ENCODE results near the gene S1PR3.

The S1PR3 gene

DNA sequence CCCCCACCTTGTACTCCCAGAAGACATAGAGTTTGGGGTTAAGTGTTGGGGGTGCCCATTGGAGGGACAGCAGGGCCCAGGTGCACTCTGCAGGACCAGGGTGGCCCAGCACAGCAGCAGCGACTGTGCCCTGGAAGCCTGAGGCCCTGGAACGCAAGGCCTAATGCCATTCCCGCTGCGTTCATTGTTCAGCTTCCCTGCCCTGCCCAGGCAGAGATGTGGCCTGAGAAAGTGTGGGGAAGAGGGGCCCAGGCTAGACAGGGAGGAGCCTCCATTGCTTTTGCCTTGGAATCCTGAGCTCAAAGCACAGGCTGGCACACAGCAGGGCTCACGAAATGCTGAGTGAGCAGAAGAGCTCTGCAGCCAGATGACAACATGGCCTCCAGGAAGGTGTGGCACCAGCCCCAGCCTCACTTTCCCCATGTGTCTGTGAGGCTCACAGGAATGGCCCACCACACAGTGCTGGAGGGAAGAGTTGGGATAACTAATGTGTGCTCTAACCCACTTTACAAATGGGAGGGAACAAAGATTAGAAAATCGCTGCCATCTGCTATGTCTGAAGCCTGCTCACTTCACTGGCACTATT, 19.4 kb downstream of the S1PR3 start:
- no peak for DNase-seq

DNA sequence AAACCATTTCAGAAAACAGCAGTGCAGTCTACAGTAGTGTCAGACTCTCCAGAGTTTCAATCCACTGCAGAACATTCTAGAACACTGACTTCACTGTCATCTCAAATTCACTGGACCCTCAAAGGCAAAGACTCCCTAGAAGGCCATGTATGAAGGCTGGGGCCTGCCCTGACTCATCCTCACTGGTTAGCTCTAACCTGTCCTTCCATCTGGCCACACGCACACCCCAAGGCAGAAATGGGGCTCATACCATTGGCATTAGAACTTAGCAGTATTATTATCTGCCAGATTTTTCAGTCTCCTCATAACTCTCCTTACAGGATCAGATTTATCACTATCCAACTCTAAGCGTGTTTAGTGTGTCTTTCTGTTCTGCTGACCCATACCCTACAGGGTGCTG, 20.4 kb downstream of the S1PR3 start:
- no peak for DNase-seq

DNA sequence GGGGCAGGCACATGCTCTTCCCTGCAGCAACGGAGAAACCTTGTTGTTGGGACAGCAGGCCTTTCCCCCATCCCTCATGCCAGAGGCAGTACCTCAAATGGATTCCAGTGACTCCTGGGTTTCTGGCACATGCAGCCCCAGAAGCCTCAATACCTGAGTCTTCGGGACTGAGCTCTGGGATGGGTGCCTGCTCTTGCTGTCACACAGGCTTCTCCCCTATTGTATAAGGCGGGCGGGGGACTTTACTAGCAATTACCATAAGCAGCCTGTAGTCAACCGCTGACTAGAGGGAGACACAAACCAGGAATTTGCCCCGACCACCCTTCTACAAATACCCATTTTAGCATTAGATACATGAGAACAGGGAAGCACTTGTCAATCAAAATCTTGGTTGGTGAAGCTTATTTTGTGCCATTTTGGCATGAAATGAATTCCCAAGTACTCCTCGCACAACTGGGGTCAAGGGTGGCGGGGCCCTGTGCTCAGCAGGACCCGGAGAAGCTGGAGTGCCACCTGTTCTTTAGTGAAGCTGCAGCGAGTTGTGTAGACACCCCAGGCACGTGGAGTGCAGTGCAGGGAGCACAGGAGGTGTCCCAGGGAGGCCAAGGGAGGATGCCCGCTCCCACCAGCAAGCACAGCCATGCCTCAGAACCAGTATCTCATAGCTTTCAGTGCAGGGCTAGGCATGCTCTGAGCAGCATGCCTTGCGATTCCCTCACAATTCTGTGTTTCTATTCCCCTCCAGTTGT, 21.2 kb downstream of the S1PR3 start:
- no peak for DNase-seq

DNA sequence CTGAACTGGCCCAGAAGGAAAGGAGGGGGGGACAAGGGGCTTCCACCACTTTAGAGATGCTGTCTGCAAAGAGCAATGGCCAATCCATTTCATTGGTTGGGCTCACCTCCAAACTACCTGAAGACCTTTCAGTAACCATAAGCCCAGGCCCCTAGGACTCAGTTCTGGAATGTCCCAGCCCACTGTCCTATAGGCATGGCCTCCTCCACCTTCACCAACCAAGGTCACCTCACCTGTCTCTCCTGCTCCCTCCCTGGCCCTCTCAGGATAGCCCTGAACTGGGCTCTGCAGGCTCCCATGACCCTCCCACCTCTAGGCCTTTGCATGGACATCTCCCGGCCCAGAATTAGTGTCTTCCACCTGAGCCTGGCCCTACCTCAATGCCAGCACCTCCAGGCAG, 22.4 kb downstream of the S1PR3 start:
- DNase-seq = no peak

DNA sequence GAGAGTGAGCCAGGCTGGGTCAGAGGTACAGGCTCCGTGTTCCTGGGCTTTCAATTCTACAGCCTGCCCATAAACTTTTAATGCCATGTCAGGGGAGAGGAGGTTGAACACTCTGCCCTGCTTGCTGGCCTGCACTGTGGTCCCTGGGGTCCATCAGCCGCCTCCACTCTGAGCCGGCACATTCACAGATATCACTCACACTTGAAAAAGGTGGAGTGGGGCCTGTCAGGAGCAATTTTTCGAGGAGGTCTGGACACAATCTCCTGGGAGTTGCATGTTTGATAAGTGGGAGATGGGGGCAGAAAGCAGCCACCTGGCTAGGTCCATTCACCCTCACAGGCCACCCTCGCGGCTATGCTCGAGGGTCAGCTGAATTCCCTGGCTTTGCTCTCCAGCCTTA, 22.9 kb downstream of the S1PR3 start:
- no peak for DNase-seq

DNA sequence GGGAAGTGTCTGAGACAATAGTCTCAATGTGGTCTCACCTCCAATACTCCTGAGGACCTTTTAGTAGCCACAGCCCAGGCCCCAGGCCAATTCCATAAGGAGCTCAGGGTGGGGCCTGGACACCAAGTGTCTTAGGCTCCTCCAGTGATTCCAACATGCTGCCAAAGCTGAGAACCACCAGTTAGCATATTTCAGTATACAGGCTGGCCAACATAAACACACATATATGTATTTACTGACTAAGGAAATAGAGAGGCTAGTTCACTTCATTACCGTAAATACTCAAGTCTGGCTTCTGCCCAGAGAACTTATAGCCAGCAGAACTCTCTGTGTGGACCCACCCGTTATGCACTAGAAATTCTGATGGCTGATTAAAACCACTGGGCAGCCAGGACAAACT, 24.1 kb downstream of the S1PR3 start:
- DNase-seq = no peak

DNA sequence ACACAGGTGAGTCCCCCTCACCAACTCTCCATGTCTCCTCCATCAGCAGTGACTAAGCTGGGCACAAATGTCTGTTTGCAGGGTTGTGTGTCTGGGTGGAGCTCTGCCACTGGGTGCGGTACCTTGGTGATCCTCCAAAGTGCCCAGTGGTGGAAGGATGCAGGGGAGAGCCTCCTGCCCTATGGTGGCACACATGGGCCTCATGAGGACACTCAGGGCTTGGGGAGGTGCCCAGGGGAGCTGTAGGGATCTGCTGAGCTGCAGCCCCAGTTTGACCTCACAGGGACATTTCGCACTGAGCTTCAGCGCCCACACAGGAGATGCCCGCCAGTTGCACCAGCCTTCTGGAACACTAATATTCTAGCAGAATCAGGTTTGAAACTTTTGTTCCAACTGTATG, 29.5 kb downstream of the S1PR3 start:
- DNase-seq = no peak

DNA sequence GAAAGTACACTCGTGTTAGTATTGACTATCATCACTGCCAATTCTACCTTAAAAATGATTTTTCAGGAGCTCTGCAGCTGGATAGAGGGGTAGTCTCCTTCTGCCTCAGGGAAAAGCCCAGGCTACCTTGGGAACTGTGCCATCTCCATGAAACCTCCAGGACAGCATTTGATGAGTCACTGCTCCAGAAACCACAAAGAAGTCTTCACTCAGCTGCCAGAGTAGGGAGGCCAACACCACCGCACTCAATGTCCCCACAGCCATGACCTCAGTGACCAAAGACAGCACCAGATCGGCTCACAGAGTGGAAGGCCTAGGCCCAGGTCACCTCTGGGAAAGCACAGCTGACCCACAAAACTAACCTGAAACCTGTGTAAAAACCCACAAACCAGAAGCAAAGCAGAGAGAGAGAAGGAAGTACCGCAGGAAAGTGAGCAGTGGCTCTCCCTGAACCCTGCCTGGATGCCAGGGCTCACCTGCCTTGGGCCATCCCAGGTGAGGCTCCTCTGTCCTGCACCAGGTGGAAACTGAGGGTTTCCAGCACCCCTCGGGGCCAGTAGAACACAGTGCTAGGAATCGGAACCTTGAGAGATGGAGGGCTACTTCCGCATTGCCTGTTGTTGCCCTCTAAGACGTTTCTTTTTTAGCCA, 30.0 kb downstream of the S1PR3 start:
- no peak for DNase-seq

DNA sequence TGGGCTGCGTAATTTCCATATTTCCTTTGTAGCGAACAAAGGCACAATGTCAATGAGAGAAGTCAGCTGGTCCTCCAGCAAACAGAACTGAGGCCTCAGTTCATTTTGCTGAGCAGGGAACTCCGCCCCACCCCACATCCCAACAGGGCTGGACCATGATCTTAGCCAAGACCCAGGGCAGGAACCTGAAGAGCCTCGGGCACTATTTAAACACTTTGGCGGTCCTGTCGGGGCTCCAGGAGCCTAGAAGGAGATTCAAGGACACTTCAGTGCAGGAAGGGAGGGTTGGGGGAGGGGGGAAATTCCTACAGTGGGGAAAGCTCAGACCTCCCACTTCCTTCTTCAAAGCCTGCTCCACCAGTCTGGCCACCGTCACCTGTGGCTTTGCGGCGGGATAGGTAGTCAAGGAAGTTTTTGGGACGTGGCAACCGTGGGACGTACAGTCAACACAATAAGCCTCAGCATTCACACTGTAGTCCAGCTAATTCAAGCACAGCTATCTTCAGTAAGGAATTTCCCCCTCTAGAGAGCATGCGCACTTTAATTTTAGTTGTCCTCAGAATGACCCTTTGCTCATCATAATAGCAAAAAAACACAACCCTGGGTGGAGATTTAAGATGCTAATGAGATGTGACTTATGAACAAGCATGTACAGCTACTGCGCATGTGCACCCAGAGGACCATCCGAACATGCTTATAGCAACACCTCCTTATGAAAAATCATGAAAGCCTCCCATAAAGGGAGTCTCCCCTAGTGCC, 30.9 kb downstream of the S1PR3 start:
- DNase-seq = no peak

DNA sequence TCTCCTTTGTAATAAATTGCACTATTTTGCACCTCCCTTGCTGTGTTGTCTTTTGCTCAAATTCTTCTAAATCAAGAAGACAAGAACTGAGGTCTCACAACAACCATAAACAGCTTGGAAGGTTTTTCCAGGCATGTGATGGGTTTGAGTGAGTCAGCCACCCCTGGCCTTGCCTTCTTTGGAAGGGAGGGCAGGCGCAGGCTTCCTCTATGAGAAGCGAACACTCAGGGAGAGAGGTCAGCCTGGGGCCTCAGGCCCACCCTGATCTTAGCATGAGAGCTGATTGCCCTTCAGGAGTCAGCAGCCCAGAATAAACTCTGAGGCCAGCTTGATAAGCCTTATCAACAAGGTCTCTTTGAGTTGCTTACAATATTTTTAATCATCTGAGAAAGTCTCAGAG, 31.6 kb downstream of the S1PR3 start:
- DNase-seq = no peak

DNA sequence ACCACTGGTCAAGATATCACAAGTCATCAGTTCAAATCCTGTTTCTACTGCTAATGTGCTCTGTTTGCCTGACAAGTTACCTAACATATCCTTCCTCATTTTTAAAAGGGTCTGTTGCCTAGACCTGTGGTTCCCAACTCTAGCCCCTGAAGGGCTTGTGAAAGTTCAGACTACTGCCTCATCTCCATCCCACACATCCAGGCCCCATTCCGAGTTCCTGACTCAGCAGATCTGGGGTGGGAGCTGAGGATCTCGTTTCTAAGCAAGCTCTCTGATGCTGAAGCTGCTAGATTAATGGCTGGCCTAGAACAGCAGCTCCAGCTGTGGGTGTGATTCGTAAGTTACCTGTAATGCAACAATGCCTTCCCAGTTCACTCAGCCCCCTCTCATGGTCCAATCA, 32.5 kb downstream of the S1PR3 start:
- DNase-seq = no peak

DNA sequence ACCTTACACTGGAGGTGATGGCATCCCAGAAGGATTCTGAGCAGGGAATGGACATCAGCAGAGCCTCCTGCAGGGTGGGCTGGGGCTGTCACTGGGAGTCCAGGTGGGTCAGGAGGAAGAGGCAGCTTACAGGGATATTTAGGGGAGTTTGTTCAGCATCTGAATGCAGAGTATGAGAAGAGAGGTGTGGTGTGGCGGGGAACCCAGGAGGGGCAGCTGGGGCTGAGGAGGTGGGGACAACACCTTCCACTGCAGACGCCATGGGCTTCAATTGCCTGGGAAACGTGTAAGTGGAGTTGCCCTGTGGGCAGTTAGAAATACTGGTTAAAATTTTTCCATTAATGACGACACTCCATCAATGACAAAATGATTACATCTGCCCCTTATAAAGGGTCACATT, 33.5 kb downstream of the S1PR3 start:
- no peak for DNase-seq

DNA sequence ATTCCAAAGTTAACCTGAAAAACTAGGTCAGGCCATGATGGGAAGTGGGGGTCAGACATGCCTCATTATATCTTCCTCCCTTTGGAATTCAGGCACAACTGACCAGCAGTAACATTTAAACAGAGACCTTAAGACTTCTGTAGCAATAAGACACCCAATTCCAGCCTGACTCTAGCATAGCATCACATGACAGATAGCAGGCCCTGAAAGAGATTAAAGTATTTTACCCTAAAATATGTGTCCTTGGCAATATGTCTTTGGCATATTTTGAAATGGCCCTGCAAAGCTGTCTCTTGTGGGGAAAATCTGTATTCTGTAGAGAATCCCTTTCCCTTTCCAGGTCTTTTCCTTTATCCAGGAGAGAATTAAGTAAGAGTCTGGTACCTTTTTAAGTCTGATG, 34.3 kb downstream of the S1PR3 start:
- no peak for DNase-seq

DNA sequence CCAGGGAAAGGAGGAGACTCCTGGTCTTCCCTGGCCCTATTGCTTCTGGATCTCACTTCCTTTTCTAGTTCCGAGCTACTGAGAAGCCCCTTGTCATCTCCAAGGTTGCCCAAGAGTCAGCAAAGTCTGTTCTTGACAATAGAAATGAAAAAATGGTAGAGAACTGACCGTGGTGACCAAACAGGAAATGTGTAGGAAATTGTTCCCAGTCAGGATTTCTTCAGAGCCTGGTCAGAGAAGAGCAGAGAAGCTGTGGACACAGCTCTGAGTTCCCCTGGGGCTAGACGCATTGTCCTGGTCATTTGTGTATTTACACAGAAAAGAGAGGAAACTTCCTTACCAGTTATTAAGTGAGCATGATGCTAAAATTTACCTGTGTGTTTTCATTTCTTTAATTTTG, 35.6 kb downstream of the S1PR3 start:
- no peak for DNase-seq

DNA sequence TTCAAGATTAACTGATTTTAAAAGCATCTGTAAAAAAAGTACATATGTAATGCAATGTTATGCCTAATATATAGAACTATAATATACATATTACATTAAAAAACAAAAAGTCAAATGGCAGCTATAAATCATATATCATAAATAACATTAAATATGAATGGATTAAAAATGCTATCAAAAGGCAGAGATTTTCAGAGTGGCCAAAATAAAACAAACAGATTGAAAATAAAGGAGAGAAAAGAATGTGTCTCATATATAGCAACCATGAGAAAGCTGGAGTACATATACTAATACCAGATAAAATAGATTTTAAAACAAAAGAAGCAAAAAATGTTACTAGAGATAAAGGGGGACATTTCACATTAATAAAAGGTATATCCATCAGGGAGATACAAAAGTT, 38.5 kb downstream of the S1PR3 start:
- no peak for DNase-seq

DNA sequence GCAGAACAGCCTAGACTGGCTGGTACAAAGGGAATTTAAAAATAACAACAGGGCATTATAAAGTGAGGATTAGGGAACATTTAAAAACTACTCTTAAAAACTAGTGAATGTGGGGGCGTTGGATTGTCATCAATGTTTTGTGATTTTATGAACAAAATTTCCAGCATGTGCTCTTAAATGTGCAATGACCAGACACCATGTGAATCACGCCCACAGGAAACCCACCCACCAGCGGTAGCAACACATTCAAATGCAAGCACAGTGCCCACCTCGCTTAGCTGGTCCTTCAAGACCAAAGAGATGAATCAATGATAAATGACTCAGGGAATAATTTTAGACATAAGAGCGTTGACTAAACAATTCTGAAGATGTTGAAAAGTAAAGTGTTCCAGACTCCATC, 40.9 kb downstream of the S1PR3 start:
- DNase-seq = no peak

DNA sequence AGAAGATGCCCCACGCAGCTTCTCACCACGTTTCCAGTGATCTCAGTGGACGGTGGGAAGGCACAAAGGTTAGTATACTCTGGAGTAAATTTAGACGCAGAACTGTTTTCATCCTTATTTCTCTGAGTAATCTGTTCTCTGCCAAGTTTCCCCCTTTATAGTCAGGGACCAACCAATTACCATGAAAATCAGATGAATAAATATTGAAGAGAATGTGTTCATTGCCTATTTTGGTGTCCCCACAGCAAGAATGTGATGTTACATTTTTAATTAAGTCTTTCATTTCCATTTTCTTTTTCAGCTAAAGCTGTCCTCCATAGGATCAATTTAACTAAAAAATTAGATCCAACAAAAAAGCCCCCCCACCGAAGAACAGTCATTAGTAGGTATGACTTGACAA, 41.4 kb downstream of the S1PR3 start:
- DNase-seq = no peak

DNA sequence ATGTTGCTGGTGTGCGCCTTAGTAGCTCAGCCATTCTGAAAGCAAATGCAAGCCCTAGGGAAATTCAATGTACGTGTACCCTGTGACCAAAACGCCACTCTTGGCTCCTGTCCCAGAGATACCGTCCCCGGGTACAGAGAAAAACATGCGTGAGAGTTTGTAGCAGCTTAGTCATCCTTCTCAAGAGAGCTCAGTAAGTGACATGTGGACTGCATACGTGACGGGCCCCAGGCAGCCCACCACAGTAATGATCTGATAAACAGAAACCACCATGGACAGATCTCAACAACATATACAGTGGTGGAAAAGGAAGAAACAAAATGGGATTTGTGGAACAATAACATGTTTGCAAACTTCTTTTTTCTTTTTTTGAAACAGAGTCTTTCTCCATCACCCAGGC, 45.1 kb downstream of the S1PR3 start:
- DNase-seq = no peak

DNA sequence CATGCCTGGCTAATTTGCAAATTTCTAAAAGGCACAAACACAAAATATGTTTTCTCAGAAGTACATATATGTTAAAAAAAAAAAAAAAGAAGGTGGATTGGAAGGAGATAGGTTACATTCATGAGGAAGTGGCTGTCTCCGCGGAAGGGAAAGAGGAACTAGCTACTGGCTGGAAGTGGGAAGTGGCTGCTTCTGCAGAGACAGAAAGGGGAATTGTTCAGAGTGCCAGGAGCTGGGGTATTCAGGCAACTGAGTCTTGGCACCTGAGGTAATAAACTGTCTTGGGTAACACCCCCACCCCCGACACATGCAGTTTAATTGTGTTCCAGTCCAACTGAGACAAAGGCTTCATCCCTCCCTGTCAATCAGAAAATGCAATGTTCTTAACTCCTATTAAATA, 45.6 kb downstream of the S1PR3 start:
- DNase-seq = no peak

DNA sequence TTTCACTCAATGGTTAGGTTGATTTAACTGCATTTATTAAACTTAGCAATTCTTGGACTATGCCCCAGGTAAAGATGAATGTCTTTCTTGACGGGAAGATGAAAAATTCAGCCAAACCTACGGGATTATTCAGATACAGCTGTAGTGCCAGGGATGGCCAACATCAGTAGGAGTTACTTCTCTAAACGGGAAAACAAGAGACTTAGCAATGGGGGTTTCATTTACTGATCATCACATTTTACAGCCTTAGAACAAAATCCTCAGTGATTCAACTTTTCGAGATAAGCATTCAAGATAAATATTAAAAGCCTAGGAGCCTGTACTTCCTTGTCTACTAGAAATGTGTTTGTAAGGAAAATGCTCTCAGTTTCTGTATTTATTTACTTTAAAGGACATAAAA, 46.1 kb downstream of the S1PR3 start:
- DNase-seq = no peak

DNA sequence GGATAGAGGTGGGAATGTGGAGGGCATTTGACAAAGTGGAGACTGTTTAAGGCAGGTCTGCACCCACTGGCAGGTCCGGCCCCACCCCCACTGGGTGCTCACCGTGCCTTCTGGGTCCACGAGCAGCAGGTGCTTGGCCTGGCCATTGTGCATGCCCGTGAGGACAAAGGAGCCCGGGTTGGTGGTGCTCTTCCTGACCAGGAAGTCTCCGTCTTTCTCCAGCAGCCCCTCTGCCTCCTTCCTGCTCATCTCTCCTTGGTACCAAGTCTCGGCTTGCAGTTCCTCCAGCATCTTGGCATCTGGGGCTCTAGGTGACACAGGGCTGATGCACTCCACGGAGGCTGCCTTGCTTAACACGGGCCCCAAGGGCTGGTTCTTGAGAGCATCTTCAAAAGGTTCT, 46.6 kb downstream of the S1PR3 start:
- DNase-seq = no peak

DNA sequence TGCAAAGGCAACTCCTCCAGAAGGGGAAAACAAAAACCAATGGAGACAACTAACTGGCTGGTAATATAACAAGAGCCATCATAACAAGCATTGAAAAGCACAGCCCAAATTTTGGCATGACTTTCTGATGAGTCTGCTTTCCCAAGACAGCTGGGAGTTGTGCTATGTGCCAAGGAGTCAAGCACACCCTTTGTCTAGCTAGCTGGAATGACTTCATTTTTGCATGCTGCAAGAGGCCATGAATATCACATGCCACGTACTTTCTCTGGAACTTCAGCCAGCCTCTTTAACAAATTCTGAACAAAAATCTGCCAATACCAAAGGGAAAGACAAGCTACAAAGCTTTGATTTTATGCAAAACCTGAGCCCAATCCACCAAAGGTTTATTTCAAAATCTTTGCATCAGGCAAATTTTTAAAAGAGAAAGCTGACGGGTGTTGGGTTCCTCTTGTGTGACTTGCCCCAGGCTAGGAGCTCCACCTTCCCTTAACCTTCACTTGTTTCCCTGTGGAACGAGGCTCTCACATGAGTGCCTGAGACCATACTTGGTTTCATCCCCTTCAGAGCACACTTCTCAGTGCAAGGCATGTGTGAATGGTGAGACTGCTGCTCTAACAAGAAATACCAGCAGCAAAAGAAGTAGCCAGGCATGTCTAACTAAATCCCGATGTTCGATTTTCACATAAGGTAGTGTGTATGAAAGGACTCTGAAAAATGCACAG, 47.3 kb downstream of the S1PR3 start:
- no peak for DNase-seq

DNA sequence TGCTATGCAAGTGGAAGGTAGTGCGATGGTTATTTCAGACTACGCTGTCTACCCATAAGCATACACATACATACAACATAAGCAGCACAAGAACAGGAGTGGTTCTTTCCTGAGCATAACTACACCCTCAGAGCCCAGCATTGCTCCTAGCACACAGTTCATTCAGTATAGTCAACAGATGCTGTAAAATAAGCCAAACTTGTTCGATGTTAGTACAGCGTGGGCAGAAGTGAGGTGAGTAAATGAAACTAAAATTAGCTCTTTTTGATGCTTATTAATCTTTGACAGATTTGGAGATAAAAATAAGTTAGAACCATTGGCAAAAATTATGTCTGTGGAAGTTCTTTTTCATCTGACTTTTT, 47.8 kb downstream of the S1PR3 start:
- no peak for DNase-seq
